Spleen (tissue), 7 donors: ENCODE results near the gene UBTF.

Experiments used
- POLR2A ChIP-seq, 3 donors: fragments of 450-650 bp; IDR thresholded peaks; one replicate each; pipeline ENCODE4 v1.5.1; 2017; ENCODE audit warnings: antibody characterized with exemption in 3 of 3, mild to moderate bottlenecking in 1 of 3
- POLR2AphosphoS5 ChIP-seq, 3 donors: sonication (generic); formaldehyde crosslinking; IDR thresholded peaks; one replicate each; pipeline ENCODE4 v1.5.1; 2017; ENCODE audit warnings: antibody characterized with exemption in 3 of 3
- TF ChIP-seq, protein P1 (sequence below), 11 experiments: fragments of 200-600 bp in 7 of 11; fragments of 450-650 bp in 4 of 11; sonication (generic) in 4 of 11; IDR thresholded peaks in 8 of 11; conservative IDR thresholded peaks in 3 of 11; 1 replicate in 7 of 11; 2 replicates in 4 of 11; pipeline versions ENCODE4 v1.4.0 to v1.8.0; 2016 to 2021; ENCODE audit warnings: antibody characterized with exemption in 11 of 11, inconsistent platforms in 4 of 11, mild to moderate bottlenecking in 1 of 11
- donor health status: DM: no; HTN: no; CAD: no; lungs with moderate emphysema.
- donor health status: DM: no; HTN: no; CAD: no.
- donor health status: DM: no; HTN: no; CAD: no.

DNA sequence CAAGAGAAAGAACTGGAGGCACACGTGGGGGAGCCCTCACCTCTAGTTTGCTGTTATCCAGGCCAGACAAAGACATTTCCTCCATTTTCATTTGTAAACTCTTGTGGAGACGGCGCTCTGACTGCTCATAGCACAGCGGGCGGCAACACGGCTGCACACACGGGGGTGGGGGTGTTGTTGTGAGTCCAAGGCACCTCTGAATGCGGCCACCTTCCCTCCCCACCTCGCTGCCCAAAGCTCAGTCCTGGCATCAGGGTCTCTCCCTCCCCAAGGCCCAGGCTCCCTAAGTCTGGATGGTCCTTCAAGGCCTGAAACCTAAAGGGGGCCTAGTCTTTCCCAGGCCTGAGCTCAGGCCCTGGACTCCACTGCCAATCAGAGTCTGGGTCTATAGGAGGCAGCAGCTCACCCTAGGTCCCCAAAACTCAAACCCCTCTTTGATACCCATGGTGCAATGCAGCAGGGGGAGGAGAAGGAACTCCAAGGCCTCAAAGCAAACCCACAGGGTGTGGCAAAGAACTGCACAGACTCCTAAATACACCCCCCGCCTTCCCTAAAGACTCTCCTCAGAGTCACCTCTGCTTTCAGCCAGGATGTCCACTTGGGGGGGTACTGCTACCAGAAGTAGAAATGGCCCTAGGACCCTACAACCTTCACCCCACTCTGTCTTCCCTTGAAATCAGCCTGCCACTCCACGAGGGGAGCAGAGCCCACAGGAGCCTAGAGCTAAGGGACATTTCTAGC, 21.3 kb downstream of the UBTF start:
- TF ChIP-seq, protein P1, sequence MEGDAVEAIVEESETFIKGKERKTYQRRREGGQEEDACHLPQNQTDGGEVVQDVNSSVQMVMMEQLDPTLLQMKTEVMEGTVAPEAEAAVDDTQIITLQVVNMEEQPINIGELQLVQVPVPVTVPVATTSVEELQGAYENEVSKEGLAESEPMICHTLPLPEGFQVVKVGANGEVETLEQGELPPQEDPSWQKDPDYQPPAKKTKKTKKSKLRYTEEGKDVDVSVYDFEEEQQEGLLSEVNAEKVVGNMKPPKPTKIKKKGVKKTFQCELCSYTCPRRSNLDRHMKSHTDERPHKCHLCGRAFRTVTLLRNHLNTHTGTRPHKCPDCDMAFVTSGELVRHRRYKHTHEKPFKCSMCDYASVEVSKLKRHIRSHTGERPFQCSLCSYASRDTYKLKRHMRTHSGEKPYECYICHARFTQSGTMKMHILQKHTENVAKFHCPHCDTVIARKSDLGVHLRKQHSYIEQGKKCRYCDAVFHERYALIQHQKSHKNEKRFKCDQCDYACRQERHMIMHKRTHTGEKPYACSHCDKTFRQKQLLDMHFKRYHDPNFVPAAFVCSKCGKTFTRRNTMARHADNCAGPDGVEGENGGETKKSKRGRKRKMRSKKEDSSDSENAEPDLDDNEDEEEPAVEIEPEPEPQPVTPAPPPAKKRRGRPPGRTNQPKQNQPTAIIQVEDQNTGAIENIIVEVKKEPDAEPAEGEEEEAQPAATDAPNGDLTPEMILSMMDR (IDR thresholded peaks at IDR 0.05 in 8 of 11, conservative IDR thresholded peaks at IDR 0.05 in 3 of 11) = no peak
- TF ChIP-seq POLR2A (IDR thresholded peaks at IDR 0.05) = no peak
- TF ChIP-seq POLR2AphosphoS5 (IDR thresholded peaks at IDR 0.05) = peak in 1 of 3 donors; percentile 75
